Upper lobe of right lung (tissue), 1 donor: ENCODE measurements around the gene ERP29. TPM values are rescaled to one million over a fixed set of nuclear protein-coding genes. Genes with fewer than 3 reads are reported as not detected.

Experiments
- ATAC-seq: fragments of 200-7000 bp; cut with Tn5 transposase; one replicate; pipeline ENCODE4 v1.9.1; 2020; ENCODE audit warnings: mild to moderate bottlenecking, moderate library complexity
- DNase-seq: peaks from one replicate; pipeline ENCODE4 v3.0.0-alpha.2; 2020
- H3K27ac ChIP-seq: fragments of 200-600 bp; one replicate; pipeline ENCODE4 v1.8.0; 2022
- H3K27me3 ChIP-seq: fragments of 200-600 bp; one replicate; pipeline ENCODE4 v1.8.0; 2022; ENCODE audit warnings: mild to moderate bottlenecking
- H3K36me3 ChIP-seq: fragments of 200-600 bp; one replicate; pipeline ENCODE4 v1.8.0; 2022
- H3K4me1 ChIP-seq: fragments of 200-600 bp; one replicate; pipeline ENCODE4 v1.8.0; 2022
- H3K4me3 ChIP-seq: fragments of 200-600 bp; one replicate; pipeline ENCODE4 v1.8.0; 2022; ENCODE audit warnings: mild to moderate bottlenecking
- H3K9me3 ChIP-seq: fragments of 200-600 bp; one replicate; pipeline ENCODE4 v1.8.0; 2022
- intact Hi-C: fragments of 100-400 bp; cut with DNase I; formaldehyde crosslinking; loops from one replicate; pipeline ENCODE4 v1.11.0; 2022
- microRNA-seq: library from miRNA; unstranded; fragments of <30 nt; microRNA quantifications from one replicate; pipeline ENCODE4 v1.2.0, GENCODE V29; 2020; ENCODE audit warnings: borderline microRNAs expressed
- total RNA-seq: library from RNA; stranded (reverse); fragmentation: NEBNext Ultra II Directional; extraction: Animal tissue kit (Norgen Biotek cat#: 25700); gene quantifications from one replicate; pipeline ENCODE4 v1.2.1, GENCODE V29; 2021
- TF ChIP-seq, protein P1 (sequence below): fragments of 200-600 bp; IDR thresholded peaks from one replicate; pipeline ENCODE4 v1.8.0; 2022; ENCODE audit warnings: antibody characterized with exemption
- donor health status: DM: no; HTN: yes; CAD: no; lungs with severe emphysema.

ERP29 gene
- total RNA-seq, 1 donor from 2014 or later: 160 TPM

DNA sequence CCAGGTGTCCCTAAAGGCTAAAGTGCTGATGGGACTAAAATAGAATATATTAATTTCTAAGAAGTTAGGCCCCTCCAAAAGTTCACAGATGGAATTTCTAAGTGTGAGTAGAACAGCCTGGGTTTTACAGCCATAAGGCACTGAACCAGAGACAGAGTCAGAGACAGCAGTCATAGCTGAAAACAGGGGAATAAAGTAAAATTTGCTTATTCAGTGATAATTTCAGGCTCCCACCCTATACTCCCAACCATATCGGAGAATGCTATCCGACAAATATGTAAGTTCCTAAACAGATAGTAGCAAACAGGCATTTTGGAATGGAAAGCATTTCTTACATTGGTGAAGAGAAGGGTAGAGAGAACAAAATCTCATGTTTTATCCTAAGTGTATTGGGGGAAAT, 50.0 kb downstream of the ERP29 start:
- TF ChIP-seq, protein P1, sequence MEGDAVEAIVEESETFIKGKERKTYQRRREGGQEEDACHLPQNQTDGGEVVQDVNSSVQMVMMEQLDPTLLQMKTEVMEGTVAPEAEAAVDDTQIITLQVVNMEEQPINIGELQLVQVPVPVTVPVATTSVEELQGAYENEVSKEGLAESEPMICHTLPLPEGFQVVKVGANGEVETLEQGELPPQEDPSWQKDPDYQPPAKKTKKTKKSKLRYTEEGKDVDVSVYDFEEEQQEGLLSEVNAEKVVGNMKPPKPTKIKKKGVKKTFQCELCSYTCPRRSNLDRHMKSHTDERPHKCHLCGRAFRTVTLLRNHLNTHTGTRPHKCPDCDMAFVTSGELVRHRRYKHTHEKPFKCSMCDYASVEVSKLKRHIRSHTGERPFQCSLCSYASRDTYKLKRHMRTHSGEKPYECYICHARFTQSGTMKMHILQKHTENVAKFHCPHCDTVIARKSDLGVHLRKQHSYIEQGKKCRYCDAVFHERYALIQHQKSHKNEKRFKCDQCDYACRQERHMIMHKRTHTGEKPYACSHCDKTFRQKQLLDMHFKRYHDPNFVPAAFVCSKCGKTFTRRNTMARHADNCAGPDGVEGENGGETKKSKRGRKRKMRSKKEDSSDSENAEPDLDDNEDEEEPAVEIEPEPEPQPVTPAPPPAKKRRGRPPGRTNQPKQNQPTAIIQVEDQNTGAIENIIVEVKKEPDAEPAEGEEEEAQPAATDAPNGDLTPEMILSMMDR: no peak
- Histone ChIP-seq H3K27ac (no peak overlapping the region), H3K9me3 (no peaks in the 10 kb centered on the region), H3K27me3 (no peaks in the 10 kb centered on the region), H3K36me3 (peaks cover 100% of the 10 kb centered on the region), H3K4me1 (no peaks in the 10 kb centered on the region), H3K4me3 (no peak overlapping the region)
- DNase-seq (no peak), ATAC-seq (no peak)
- intact Hi-C loops: no loop called here

DNA sequence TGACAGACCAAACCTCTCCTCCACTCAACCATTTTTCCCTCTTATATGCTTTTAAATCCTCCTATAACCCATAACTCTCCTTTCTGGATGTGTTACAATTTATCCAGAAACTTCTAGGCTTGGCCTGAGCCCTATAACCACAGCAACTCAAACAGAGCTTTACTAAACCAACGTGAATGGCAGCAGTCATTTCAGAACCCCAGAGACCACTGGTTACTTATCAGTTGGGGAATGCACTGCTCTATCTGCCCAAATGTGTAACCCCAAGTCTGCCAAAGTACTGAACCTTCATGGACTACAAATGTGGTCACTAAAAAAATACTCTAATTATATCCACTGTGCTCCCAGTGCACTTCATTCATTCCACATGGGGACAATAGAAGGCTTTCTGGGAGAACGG, 53.3 kb downstream of the ERP29 start:
- Histone ChIP-seq H3K4me3 (no peak overlapping the region), H3K36me3 (peaks cover 100% of the 10 kb centered on the region), H3K27ac (no peak overlapping the region), H3K4me1 (no peaks in the 10 kb centered on the region), H3K9me3 (no peaks in the 10 kb centered on the region), H3K27me3 (no peaks in the 10 kb centered on the region)
- DNase-seq (no peak), ATAC-seq (no peak)
- TF ChIP-seq, protein P1: no peak
- intact Hi-C loops: no loop called here

Small RNA genes within 50 kb of the gene (microRNA-seq; reads per million reads assigned to microRNA genes)
- not detected for gene MIR3657

Other genes starting within 250 kb of the ERP29 start
- 329 TPM for gene ALDH2, start 246.5 kb upstream of the ERP29 start, total RNA-seq
- gene MAPKAPK5, start 171.2 kb upstream of the ERP29 start, total RNA-seq: 48.9 TPM
- gene TMEM116, start 261 bp upstream of the ERP29 start, total RNA-seq: 23.4 TPM
- gene NAA25, start 95.4 kb downstream of the ERP29 start, total RNA-seq: 18.8 TPM
- gene TRAFD1, start 112.1 kb downstream of the ERP29 start, total RNA-seq: 35.3 TPM